ENCODE measurements around the gene HNMT.
"Not testable (repeated sequence)": the region's sequence is repeated elsewhere in the genome, so short reads cannot be mapped to it uniquely, and the experiment has no call there.

Gene HNMT

DNA sequence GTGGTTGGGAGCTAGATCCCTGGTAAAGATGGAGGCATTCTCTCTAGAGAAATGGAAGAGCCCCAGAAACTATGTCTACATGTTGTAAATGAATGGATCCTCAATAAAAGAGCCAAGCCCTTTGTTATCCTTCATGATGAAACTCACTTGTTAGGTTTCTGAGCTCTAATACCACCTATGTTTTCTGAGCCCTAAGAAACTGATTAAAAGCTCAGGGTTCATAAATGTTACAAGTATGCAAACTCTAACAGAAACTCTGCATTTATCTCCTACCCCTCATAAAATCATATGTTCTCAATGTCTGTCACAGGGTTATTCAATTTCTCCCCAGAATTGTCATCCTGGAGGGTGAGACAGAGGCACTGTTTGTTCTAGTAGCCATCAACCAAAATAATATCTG lies 18.0 kb upstream of the HNMT start:
- DNase-seq (ENCODE audit: low spot score) = no peak

DNA sequence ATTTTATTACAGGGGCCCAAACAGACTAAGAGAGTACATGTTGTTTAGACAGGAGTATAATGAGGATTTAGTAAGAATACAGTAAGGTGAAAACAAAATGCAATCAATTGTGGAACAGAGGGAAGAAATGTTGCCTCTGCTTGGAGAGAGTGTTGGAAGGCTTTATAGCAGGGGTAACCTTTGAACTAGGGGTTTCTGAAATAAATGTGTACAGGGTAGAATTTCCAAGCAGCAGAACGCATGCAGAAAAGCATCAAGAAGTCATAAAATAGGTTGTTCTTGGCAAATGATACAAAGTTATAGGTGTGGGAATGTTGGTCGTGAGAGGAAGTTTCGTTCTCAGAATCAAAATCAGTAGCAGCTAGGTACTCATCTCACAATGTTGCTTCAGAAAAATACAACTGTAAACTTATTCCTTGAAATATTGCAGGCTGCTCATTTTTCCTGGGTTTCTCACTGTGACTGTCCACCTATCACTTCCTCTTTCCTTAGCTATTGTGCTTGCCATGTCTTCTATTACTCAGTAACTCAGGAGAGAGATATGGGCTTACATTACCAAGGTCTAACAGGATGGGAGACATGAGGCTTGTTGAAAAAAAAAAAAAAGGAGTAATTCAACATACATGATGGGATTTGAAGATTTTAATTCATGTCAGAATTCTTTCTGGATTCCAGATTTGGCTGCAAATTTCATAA lies 17.1 kb upstream of the HNMT start:
- no peak for DNase-seq (ENCODE audit: low spot score)

DNA sequence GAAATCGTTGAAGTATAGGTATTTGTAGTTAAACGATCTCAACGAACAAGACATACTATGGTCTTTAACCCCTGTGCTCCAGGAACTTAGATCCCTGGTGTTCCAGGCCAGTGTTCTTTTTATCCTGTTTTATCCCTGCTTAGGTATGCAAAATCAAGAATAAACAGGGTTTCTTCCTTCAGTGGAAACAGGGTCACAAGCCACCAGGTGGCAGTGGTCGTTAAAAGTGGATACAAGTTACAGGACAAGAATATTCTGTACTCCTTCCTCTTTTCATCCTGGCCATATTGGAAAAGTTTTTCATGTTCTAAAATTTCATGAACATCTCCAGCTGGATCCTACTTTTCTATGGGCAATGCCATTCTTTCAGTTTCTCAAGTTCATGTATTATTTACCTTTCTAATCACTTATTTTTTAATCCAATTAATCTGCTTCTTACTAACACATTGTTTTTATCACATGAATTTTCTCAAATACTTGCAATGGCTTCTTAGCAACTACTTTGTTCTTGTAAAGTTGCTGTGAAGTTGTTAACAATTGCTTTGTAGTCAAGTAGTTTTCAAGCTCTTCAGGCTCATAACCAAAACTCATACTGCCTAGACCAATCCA lies 16.4 kb upstream of the HNMT start:
- DNase-seq (ENCODE audit: low spot score) = peak; percentile 56

DNA sequence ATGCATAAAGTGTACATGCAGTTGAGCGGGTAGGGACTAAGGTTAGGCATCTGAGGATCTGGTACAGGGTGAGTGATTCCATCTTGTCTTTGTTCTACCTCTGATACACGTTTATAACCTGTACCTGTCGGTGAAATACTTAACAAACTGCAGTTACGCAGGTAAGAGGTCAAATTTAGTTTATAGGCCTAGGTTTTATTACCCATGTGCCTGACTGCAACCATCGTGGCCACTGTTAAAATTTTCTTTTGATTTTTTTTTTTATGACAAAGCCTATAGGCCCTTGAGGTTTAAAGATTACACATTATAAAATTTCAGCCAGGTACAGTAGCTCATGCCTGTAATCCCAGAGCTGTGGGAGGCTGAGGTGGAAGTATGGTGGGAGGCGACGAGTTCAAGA lies 15.4 kb upstream of the HNMT start:
- no peak for DNase-seq (ENCODE audit: low spot score)

DNA sequence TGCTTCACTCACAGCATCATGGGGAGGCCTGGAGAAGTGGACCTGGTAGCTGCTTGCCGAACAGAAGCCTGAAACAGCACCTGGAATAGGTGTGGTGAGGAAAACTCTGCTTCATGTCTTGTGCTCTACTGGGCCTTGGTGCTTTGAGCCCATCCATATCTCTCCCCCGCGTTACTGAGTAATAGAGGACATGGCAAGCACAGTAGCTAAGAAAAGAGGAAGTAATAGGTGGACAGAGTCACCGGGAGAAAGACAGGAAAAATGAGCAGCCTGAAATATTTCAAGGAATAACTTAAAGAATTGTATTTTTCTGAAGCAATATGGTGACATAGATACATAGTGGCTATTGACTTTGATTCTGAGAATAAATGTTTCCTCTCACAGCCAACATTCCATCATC lies 14.0 kb upstream of the HNMT start:
- DNase-seq (ENCODE audit: low spot score) = no peak

DNA sequence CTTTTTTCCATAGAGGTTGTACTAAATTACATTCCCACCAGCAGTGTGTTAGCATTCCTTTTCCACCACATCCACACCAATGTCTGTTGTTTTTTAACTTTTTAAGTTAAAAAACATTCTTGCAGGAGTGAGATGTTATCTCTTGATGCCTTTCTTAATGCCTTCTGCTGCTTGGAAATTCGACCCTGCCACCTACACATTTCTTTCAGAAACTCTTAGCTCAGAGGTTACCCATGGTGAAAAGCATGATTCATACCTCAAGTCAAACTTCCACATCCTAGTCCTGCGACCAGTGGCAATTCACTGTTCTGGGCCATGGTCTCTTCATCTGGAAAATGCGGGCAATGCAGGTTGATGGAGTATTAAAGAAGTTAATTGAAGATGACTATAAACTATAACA lies 12.7 kb upstream of the HNMT start:
- DNase-seq (ENCODE audit: low spot score) = peak; percentile 18

DNA sequence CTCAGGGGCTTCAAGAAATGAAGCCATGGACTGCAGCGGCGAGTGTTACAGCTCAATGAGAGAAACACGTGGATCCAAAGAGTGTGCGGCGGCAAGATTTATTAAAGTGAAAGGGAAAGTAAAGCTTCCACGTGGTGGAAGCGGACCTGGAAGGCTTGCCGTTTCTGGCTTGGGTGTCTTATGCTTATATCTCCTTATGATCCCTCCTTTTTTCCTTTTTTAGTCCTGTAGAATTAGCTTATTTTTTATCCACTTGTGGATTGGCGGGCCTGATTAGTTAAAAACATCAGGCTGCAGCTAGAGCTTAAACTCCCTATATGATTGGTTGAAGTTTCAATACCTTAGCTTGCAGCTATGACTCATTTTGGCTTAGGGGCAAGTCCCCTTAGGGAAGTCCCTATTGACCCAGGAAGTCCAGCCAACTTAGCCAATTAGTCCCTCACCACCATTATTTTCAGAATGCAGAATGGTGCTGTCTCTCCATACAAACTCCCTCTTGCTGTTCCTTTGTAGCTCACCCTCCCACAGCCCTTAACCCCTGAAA lies 11.6 kb upstream of the HNMT start:
- DNase-seq (ENCODE audit: low spot score) = no peak

DNA sequence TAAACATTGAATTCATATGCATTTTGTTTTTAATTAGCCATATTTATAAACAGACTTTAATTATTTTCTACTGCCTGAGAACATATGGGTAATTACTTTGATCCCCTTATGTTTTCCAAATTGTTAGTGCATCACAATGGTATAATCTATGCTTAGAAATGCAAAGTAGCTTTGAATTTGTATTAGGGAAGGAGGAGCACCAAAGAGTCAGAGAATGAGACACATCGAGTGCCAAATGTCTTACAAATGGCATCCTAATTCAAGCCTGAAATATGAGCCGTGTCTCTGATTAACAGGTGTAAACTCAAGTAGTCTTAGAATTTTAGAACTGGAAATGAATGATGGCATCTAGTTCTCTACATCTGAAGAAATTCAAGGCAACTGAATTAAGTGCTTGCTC lies 8.7 kb upstream of the HNMT start:
- DNase-seq (ENCODE audit: low spot score) = no peak

DNA sequence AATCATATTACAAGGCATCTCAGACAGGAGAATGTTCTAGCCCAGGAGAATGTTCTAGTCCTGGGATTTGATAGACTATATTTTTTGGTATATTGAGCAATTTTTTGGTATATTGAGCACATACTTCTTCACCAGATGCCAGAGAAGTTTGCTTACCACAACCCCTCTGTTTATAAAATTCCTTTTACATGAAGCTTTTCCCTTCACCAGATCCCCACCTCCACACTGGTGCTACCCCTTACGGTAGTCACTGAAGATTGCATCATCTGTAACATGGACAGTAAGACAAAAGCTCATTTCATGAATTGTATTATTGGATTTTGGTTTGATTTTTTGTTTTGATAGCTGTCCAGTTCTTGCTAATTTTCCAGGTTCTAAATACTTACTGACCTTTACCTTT lies 7.2 kb upstream of the HNMT start:
- DNase-seq (ENCODE audit: low spot score) = peak; percentile 75

DNA sequence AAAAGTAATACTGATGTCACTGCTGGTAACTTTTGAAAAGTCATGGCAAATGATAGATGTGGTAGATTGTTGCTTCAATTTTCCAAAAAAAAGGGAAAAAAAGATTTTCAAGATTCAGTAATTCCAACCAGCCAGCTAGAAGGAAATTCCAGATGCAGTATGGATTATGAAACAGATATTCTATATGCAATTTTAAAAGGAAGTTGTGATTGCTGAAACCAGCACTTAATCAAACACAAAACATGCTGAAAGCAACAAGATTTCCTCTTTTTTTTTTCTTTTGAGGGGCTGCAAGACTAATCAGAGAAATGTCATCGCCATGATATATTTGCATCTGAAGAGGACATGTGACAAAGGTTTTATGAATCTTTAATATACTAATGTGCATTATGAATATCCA lies 5.1 kb upstream of the HNMT start:
- no peak for DNase-seq (ENCODE audit: low spot score)

DNA sequence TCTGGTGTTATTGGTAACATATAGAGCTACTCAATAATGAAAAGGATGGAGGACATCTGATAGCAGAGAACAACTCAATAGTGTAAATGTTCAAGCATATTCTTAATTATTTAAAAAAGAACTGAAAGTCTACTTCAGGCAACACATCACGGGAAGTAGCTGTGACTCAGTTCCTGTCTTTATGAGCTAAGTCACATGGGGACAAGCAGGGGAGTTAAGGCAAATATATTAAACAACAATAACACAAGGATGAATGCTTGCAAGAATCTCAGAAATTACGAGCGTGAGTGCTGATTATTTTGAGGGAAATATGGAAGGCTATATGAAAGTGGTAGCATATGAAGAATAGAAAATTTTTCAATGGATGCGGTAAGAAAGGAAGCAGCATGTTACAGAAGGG lies 4.0 kb upstream of the HNMT start:
- DNase-seq (ENCODE audit: low spot score) = no peak

DNA sequence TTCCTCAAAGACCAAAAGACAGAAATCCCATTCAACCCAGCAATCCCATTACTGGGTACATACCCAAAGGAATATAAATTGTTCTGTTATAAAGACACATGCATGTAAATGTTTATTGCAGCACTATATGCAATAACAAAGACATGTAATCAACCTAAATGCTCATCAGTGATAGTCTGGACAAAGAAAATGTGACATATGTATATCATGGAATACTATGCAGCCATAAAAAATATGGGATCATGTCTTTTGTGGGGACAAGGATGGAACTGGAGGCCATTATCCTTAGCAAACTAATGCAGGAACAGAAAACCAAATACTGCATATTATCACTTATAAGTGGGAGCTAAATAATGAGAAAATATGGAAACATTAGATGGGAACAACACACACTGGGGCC lies 2.7 kb upstream of the HNMT start:
- DNase-seq (ENCODE audit: low spot score) = no peak

DNA sequence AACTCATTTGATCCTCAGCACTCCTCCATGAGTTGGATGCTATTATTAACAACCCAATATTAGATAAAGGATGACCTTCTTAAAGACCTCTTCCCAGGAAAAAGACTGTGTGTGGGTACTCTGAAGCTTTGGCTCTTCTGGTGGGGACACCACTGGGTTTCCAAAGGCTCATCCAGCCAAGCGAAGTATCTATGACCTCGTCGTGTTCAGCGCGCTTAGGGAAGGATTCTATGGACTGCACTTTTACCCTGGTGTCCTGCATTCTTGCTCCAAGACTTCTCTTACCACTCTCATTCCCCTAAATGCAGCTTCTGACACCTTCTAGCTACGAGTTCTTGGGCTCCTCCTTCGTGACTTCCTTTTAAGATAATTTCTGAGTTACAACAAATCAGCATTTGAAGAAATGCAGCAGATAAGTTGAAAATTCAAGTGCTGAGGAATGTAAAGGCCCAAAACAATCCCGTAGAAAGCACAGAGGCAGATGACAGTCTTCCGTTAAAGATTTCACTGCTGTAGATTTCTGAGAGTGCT lies 673 bp upstream of the HNMT start:
- no peak for DNase-seq (ENCODE audit: low spot score)

DNA sequence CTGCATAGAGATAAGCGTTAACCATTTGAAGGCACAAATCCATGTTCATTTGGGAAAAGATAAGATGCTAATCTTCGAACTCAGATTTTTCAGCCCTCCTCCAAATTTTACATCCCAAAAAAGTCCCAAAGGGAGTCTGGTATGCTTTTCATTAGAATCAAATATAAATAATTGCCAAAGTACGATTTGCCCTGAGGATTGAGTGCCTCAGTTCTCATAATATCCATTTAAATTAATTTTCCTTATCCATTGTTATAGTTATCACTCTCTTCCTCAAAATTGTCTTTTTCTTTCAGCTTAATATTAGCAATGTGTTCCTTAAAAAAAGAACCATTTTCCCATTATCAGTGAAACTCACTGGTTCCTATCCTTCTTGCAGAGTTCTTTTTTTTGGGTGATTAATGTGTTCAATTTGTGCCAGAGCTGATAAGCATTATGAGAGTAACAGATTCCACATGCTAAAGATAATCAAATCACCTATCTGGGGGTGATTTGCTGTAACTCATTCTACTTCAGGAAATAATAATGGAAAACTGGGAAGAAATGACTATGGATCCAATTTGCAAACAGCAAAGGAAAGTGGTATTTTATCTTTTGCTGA lies 686 bp downstream of the HNMT start:
- DNase-seq (ENCODE audit: low spot score) = no peak

DNA sequence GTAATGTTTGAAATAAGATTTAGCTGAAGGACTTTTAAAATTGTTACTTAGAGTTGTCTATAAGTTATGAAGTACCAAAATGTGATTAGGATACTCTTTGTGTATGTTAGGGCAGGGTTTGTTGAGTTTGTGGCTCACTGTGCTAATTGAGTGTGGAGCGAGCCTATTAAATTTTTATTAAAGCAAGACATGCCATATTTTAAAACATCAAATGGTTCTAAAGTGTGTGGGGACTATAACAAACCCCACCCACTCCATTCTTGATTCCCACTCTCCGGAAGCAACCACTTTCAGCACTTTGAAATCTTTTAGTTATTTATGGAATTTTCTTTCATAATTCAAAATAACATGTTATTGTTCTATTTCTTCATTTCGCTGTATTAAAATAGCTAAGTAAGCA lies 1.8 kb downstream of the HNMT start:
- peak; percentile 6 for DNase-seq (ENCODE audit: low spot score)

DNA sequence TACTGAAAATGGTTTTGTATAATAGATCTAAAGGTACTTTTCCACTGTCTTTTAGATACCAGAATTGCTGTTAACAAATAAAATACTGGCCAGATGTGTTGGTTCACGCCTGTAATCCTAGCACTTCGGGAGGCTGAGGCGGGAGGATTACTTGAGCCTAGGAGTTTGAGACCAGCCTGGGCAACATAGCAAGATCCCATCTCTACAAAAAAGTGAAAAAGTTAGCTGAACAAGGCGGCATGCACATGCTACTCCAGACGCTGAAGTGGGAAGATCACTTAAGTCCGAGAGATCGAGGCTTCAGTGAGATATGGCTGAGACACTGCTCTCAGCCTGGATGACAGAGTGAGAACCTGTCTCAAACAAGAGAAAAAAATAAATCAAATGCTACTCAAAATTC lies 2.8 kb downstream of the HNMT start:
- no peak for DNase-seq (ENCODE audit: low spot score)

DNA sequence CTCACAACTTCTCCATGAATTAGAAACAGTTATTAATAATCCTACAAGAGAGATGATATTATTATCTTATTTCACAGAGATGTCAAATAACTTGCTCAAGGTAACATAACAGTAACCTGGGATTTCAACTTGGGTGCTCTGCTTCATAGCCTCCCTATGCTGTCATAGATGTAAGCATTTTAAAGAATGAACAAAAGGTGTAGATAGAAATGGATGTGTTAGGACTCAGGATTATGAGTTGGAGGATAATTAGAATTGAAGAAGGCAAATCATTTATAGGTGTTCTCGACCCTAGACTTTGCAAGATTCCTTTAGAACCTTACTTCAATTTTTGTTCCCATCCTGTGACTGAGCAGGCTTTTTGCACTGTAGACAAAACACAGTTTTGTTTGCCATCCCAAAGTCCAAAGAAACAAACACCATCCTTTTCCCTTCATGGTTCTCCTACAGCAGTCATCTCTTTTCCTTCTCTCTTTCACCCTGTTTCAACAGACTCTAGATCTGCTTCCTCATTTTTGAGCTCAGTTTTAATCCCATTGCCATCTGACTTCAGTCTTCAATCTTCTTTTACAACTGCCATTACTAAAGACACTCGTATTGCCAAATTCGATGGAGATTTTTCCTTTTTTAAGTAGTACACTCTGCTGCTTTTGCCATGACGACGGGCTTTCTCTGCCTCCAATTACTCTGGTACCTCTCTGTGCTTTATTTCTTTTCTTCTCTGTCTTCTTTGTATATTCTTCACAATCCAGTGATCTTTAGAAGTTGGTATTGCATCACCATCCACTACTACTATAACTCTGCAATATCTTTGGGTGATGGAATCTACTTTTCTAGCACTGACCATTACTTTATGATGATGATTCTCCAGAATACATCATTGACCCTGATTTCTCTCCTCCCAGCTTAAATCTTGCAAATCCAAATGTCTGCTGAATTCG lies 4.5 kb downstream of the HNMT start:
- no peak for DNase-seq (ENCODE audit: low spot score)

DNA sequence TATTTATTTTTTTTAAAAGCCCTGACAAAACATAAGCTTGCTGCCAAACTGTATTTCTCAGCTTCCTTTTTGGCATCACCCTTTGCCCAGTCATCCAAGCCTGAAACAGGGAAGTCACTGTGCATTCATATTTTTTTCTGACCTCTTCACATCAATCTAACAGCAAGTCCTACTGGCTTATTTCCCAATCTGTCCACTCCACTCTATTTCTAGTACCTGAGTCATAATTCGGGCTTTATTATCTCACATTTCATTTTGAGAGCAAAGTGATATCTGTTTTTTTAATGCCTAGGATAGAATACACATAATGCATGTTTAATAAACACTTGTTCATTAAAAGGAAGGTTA lies 5.1 kb downstream of the HNMT start:
- DNase-seq (ENCODE audit: low spot score) = peak; percentile 53

DNA sequence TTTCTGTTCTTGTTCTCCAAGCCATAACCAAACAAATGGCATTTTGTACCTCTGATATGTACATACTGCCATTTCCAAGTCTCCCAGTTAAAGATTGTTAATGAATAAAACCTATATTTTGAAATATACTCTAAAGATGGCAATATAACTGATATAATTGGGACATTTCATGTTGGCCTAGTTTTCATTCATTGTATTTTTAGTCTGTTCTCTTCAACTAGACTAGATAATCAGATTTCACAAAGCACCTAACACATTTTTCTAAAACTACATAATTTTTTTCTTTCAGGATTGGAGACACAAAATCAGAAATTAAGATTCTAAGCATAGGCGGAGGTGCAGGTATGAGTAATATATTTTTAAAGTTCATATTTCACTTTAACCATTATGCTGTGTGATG lies 5.6 kb downstream of the HNMT start:
- no peak for DNase-seq (ENCODE audit: low spot score)

DNA sequence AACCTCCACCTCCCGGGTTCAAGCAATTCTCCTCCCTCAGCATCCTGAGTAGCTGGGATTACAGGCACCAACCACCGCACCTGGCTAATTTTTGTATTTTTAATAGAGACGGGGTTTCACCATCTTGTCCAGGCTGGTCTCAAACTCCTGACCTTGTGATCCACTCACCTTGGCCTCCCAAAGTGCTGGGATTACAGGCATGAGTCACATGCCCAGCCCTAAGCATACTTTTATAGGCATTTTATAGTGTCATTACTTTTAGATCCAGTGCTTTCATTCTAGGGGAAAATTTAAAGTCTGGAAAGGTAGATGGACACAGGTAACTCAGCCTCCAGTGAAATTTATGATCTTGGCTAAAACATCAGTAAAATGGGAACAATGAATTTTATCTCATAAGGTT lies 7.0 kb downstream of the HNMT start:
- DNase-seq (ENCODE audit: low spot score) = not testable (repeated sequence)

DNA sequence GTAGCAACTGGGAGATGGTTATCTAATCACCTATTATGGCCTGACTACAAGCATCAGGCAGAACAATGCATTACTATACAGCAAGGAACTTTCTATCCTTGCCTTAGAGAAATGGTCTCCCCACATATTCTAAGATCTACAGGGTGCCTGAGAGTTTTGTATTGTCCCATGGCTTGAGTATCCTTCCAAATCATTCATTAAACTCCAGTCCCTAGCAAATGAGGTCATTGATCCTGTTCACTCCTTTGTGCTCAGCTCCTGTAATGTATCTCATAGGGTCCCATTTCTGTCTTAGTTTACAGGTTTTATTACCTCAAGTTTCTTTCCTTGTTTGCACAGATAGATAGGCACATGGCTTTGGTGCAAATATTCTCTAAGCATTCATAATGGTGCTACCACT lies 9.0 kb downstream of the HNMT start:
- no peak for DNase-seq (ENCODE audit: low spot score)
